ENCODE measurements around the gene WRNIP1. TPM values are rescaled to one million over a fixed set of nuclear protein-coding genes. Genes with fewer than 3 reads are reported as not detected.

WRNIP1 gene
- total RNA-seq, 1 donor: 108 TPM

GRCh38 chr6:2802521-2803060, 37.4 kb downstream of the WRNIP1 start:
- no peak for DNase-seq (ENCODE audit: low read depth in 2 of 3, low spot score in 2 of 3)

GRCh38 chr6:2803731-2804429, 38.7 kb downstream of the WRNIP1 start:
- DNase-seq (ENCODE audit: low read depth in 2 of 3, low spot score in 2 of 3): no peak

- no peak for DNase-seq (ENCODE audit: low read depth in 2 of 3, low spot score in 2 of 3)
Measured at GRCh38 chr6:2804516-2804915, 39.3 kb downstream of the WRNIP1 start.

- no peak for DNase-seq (ENCODE audit: low read depth in 2 of 3, low spot score in 2 of 3)
Measured at GRCh38 chr6:2805031-2805430, 39.8 kb downstream of the WRNIP1 start.

GRCh38 chr6:2806644-2807043, 41.5 kb downstream of the WRNIP1 start:
- DNase-seq (ENCODE audit: low read depth in 2 of 3, low spot score in 2 of 3): no peak

- no peak for DNase-seq (ENCODE audit: low read depth in 2 of 3, low spot score in 2 of 3)
Measured at GRCh38 chr6:2807342-2808090, 42.3 kb downstream of the WRNIP1 start.

GRCh38 chr6:2809015-2809414, 43.8 kb downstream of the WRNIP1 start:
- no peak for DNase-seq (ENCODE audit: low read depth in 2 of 3, low spot score in 2 of 3)

- DNase-seq (ENCODE audit: low read depth in 2 of 3, low spot score in 2 of 3): no peak
Measured at GRCh38 chr6:2810092-2810671, 45.0 kb downstream of the WRNIP1 start.

- DNase-seq (ENCODE audit: low read depth in 2 of 3, low spot score in 2 of 3): no peak
Measured at GRCh38 chr6:2812695-2813094, 47.5 kb downstream of the WRNIP1 start.

GRCh38 chr6:2816158-2816557, 51.0 kb downstream of the WRNIP1 start:
- DNase-seq (ENCODE audit: low read depth in 2 of 3, low spot score in 2 of 3): no peak

GRCh38 chr6:2817903-2818443, 52.8 kb downstream of the WRNIP1 start:
- DNase-seq (ENCODE audit: low read depth in 2 of 3, low spot score in 2 of 3): no peak

- DNase-seq (ENCODE audit: low read depth in 2 of 3, low spot score in 2 of 3): peak in 2 of 3 donors; percentile 47 to 62
Measured at GRCh38 chr6:2818593-2818992, 53.4 kb downstream of the WRNIP1 start.

- no peak for DNase-seq (ENCODE audit: low read depth in 2 of 3, low spot score in 2 of 3)
Measured at GRCh38 chr6:2819115-2819514, 53.9 kb downstream of the WRNIP1 start.

- DNase-seq (ENCODE audit: low read depth in 2 of 3, low spot score in 2 of 3): no peak
Measured at GRCh38 chr6:2819978-2820377, 54.8 kb downstream of the WRNIP1 start.

GRCh38 chr6:2820415-2820814, 55.2 kb downstream of the WRNIP1 start:
- peak in 2 of 3 donors; percentile 77 to 87 for DNase-seq (ENCODE audit: low read depth in 2 of 3, low spot score in 2 of 3)

GRCh38 chr6:2821554-2821953, 56.4 kb downstream of the WRNIP1 start:
- no peak for DNase-seq (ENCODE audit: low read depth in 2 of 3, low spot score in 2 of 3)

GRCh38 chr6:2823104-2823850, 58.1 kb downstream of the WRNIP1 start:
- DNase-seq (ENCODE audit: low read depth in 2 of 3, low spot score in 2 of 3): no peak

- DNase-seq (ENCODE audit: low read depth in 2 of 3, low spot score in 2 of 3): no peak
Measured at GRCh38 chr6:2826131-2826530, 60.9 kb downstream of the WRNIP1 start.

- DNase-seq (ENCODE audit: low read depth in 2 of 3, low spot score in 2 of 3): no peak
Measured at GRCh38 chr6:2827142-2827541, 61.9 kb downstream of the WRNIP1 start.

- DNase-seq (ENCODE audit: low read depth in 2 of 3, low spot score in 2 of 3): no peak
Measured at GRCh38 chr6:2828629-2829028, 63.4 kb downstream of the WRNIP1 start.

- no peak for DNase-seq (ENCODE audit: low read depth in 2 of 3, low spot score in 2 of 3)
Measured at GRCh38 chr6:2829253-2829652, 64.1 kb downstream of the WRNIP1 start.

All from hematopoietic multipotent progenitor cell (in vitro differentiated cells).